Omental fat pad (tissue), 4 donors: Measurements from ENCODE around the gene EID2. TPM values are rescaled to one million over a fixed set of nuclear protein-coding genes. Genes with fewer than 3 reads are reported as not detected.

Source experiments
- ATAC-seq: fragments of 150-250 bp; one replicate; pipeline ENCODE4 v1.9.1; 2016; ENCODE audit warnings: mild to moderate bottlenecking, moderate library complexity; ENCODE audit not compliant: low FRiP score
- DNase-seq: peaks from one replicate; pipeline ENCODE4 v3.0.0-alpha.2; 2019; ENCODE audit warnings: low spot score
- CTCF ChIP-seq, 3 donors: fragments of 450-650 bp; IDR thresholded peaks; one replicate each; pipeline ENCODE4 v1.5.1; 2016 to 2017; ENCODE audit warnings: antibody characterized with exemption in 3 of 3, mild to moderate bottlenecking in 3 of 3, moderate library complexity in 2 of 3
- total RNA-seq, 4 donors: library from RNA; depleted of rRNA; stranded (reverse); fragments of >200 nt; gene quantifications; one replicate each; pipeline ENCODE4 v1.1.0, GENCODE V29; 2016

The EID2 gene
- total RNA-seq, result 10 to 100 TPM in 2 of 4 donors, 1 to 10 TPM in 2; 6.2 to 13.6 (median 9.6) TPM

- ATAC-seq (peak; percentile 98), DNase-seq (peak; percentile 88)
- TF ChIP-seq CTCF (IDR thresholded peaks at IDR 0.05), result peak in 1 of 3 donors; percentile 60
Measured at GRCh38 chr19:39539518-39540332, at the start of gene EID2. EID2 (minus strand) TSS chr19:39540161; CDS start chr19:39540079, 82 bp downstream.

- TF ChIP-seq CTCF (IDR thresholded peaks at IDR 0.05), result no peak
- DNase-seq (no peak), ATAC-seq (no peak)
Measured at GRCh38 chr19:39588066-39588465, 48.1 kb upstream of the EID2 start.

GRCh38 chr19:39587496-39587895 lies 47.5 kb upstream of the EID2 start:
- DNase-seq, result no peak
- no peak for ATAC-seq
- no peak for TF ChIP-seq CTCF (IDR thresholded peaks at IDR 0.05)

- DNase-seq, result no peak
- TF ChIP-seq CTCF (IDR thresholded peaks at IDR 0.05), result no peak
Measured at GRCh38 chr19:39582891-39583625, 43.1 kb upstream of the EID2 start.

GRCh38 chr19:39582442-39582841 lies 42.5 kb upstream of the EID2 start:
- TF ChIP-seq CTCF (IDR thresholded peaks at IDR 0.05), result no peak
- ATAC-seq, result no peak

More at GRCh38 chr19:39582891-39583625, 43.1 kb upstream of the EID2 start:
- no peak for ATAC-seq

GRCh38 chr19:39568604-39569003 lies 28.6 kb upstream of the EID2 start:
- TF ChIP-seq CTCF (IDR thresholded peaks at IDR 0.05), result no peak
- ATAC-seq, result no peak
- DNase-seq, result no peak

More at GRCh38 chr19:39582442-39582841, 42.5 kb upstream of the EID2 start:
- no peak for DNase-seq
